IMR-90 (cell line): ENCODE measurements around the gene ROR2. TPM values are rescaled to one million over a fixed set of nuclear protein-coding genes. Genes with fewer than 3 reads are reported as not detected.

Source experiments
- ATAC-seq: fragments of 200-7000 bp; cut with Tn5 transposase; 2 replicates; pipeline ENCODE4 v1.9.1; 2020; ENCODE audit warnings: low read depth, mild to moderate bottlenecking, moderate library complexity
- BruUV-seq: library from RNA; stranded (reverse); fragments of 400-500 nt; replicated peaks from 2 replicates; lab custom pipeline; 2021; lab: Mats Ljungman, UMichigan
- CTCF ChIA-PET: fragments of 300-600 bp; formaldehyde crosslinking; extraction: SDS; loops from one replicate; lab custom pipeline; 2021; ENCODE audit warnings: antibody characterized with exemption; lab: Yijun Ruan, JAX
- POLR2A ChIA-PET: fragments of 300-600 bp; sonication (Branson Sonifier 250); formaldehyde crosslinking; loops from one replicate; lab custom pipeline; 2022; ENCODE audit warnings: antibody characterized with exemption; ENCODE audit not compliant: unreplicated experiment; lab: Charles Lee
- DNase-seq: peaks from one replicate; pipeline ENCODE4 v3.0.0; 2013
- H2AFZ ChIP-seq: replicated peaks from 2 replicates; pipeline ENCODE3; 2013; ENCODE audit warnings: low read length, mild to moderate bottlenecking; ENCODE audit not compliant: poor library complexity
- H2AK5ac ChIP-seq: 2 replicates; pipeline ENCODE4 v1.6.1; 2013; ENCODE audit warnings: low read depth, low read length, inconsistent platforms
- H2AK9ac ChIP-seq: replicated peaks from 2 replicates; pipeline ENCODE3; 2013; ENCODE audit warnings: mild to moderate bottlenecking, low read depth, low read length, moderate library complexity; ENCODE audit not compliant: poor library complexity
- H2BK120ac ChIP-seq: 2 replicates; pipeline ENCODE4 v1.6.1; 2013; ENCODE audit warnings: low read depth, low read length, inconsistent platforms
- H2BK15ac ChIP-seq: 3 replicates; pipeline ENCODE4 v1.6.1; 2013; ENCODE audit warnings: low read depth, low read length, inconsistent platforms
- H2BK20ac ChIP-seq: 2 replicates; pipeline ENCODE4 v1.6.1; 2013; ENCODE audit warnings: low read depth, mild to moderate bottlenecking, inconsistent platforms, low read length, moderate library complexity
- H2BK5ac ChIP-seq: 2 replicates; pipeline ENCODE4 v1.6.1; 2013; ENCODE audit warnings: mild to moderate bottlenecking, low read depth, low read length, inconsistent platforms; ENCODE audit not compliant: poor library complexity, severe bottlenecking
- H3K14ac ChIP-seq: replicated peaks from 2 replicates; pipeline ENCODE4 v1.6.1; 2013; ENCODE audit warnings: low read depth, low read length, inconsistent platforms
- H3K18ac ChIP-seq: 2 replicates; pipeline ENCODE4 v1.6.1; 2013; ENCODE audit warnings: low read depth, low read length, control low read depth
- H3K23ac ChIP-seq: 2 replicates; pipeline ENCODE4 v1.6.1; 2013; ENCODE audit warnings: low read depth, low read length, inconsistent platforms
- H3K27ac ChIP-seq: 2 replicates; pipeline ENCODE4 v1.5.1; 2013; ENCODE audit warnings: mild to moderate bottlenecking, control low read depth, low read length; ENCODE audit not compliant: insufficient read depth
- H3K27me3 ChIP-seq: 2 replicates; pipeline ENCODE4 v1.6.1; 2013; ENCODE audit warnings: low read length; ENCODE audit not compliant: control insufficient read depth, insufficient read depth
- H3K36me3 ChIP-seq: 2 replicates; pipeline ENCODE4 v1.6.1; 2013; ENCODE audit warnings: low read length, mixed read lengths; ENCODE audit not compliant: control insufficient read depth, insufficient read depth
- H3K4ac ChIP-seq: 2 replicates; pipeline ENCODE4 v1.6.1; 2013; ENCODE audit warnings: low read depth, low read length, inconsistent platforms
- H3K4me1 ChIP-seq: 2 replicates; pipeline ENCODE4 v1.6.1; 2013; ENCODE audit warnings: low read length, mixed read lengths; ENCODE audit not compliant: control insufficient read depth, insufficient read depth
- H3K4me2 ChIP-seq: 2 replicates; pipeline ENCODE4 v1.6.1; 2013; ENCODE audit warnings: low read depth, mild to moderate bottlenecking, control low read depth, low read length, moderate library complexity
- H3K4me3 ChIP-seq: 2 replicates; pipeline ENCODE4 v1.5.1; 2013; ENCODE audit warnings: low read depth, mild to moderate bottlenecking, control low read depth, low read length, moderate library complexity; ENCODE audit not compliant: insufficient read depth
- H3K56ac ChIP-seq: 2 replicates; pipeline ENCODE4 v1.6.1; 2013; ENCODE audit warnings: low read length, inconsistent platforms; ENCODE audit not compliant: insufficient read depth; ENCODE audit errors: extremely low read depth
- H3K79me1 ChIP-seq, 2 experiments: 2 replicates each; pipeline ENCODE4 v1.6.1; 2013; ENCODE audit warnings: low read length in 2 of 2, inconsistent platforms in 1 of 2, low read depth in 1 of 2
- H3K9ac ChIP-seq: 2 replicates; pipeline ENCODE4 v1.6.1; 2013; ENCODE audit warnings: low read depth, low read length, control low read depth
- H3K9me1 ChIP-seq: 2 replicates; pipeline ENCODE4 v1.6.1; 2013; ENCODE audit warnings: low read length, inconsistent platforms; ENCODE audit not compliant: insufficient read depth
- H3K9me3 ChIP-seq: 2 replicates; pipeline ENCODE4 v1.6.1; 2013; ENCODE audit warnings: low read length; ENCODE audit not compliant: control insufficient read depth, insufficient read depth
- H4K20me1 ChIP-seq: 2 replicates; pipeline ENCODE4 v1.6.1; 2013; ENCODE audit warnings: low read length, inconsistent platforms; ENCODE audit not compliant: insufficient read depth
- H4K5ac ChIP-seq: 2 replicates; pipeline ENCODE4 v1.6.1; 2013; ENCODE audit warnings: mild to moderate bottlenecking, low read depth, low read length, control low read depth
- H4K8ac ChIP-seq, 2 experiments: 2 replicates each; pipeline ENCODE4 v1.6.1; 2013; ENCODE audit warnings: low read depth in 2 of 2, low read length in 2 of 2, control low read depth in 1 of 2, inconsistent platforms in 1 of 2
- H4K91ac ChIP-seq: 2 replicates; pipeline ENCODE4 v1.6.1; 2013; ENCODE audit warnings: low read depth, low read length, inconsistent platforms; ENCODE audit not compliant: insufficient read depth
- NFE2L2 ChIP-seq: fragments of 150-350 bp; IDR thresholded peaks from 2 replicates; pipeline ENCODE4 v1.6.1; 2016; ENCODE audit warnings: low read depth, mild to moderate bottlenecking, low read length
- WGBS, 2 experiments: methylation state at CpG; one replicate each; pipeline versions ENCODE4 v1.1.5 to v1.1.7; 2013; ENCODE audit warnings: missing lambda C conversion rate in 2 of 2; ENCODE audit not compliant: insufficient read length in 1 of 2; ENCODE audit errors: extremely low coverage in 2 of 2; 5-methylcytosine and 5-hydroxymethylcytosine counted together
- dilution Hi-C: fragments of 300-500 bp; cut with HindIII; formaldehyde crosslinking; loops from one replicate; pipeline ENCODE4 v1.14.3; 2018; ENCODE audit warnings: low sequenced_read_pairs; ENCODE audit not compliant: unreplicated experiment
- in situ Hi-C: fragments of 300-500 bp; cut with MboI; formaldehyde crosslinking; loops from 3 replicates; pipeline ENCODE4 v1.14.3; 2019; ENCODE audit warnings: low sequenced_read_pairs, inconsistent platforms, mixed read lengths
- intact Hi-C: fragments of 100-400 bp; cut with micrococcal nuclease; formaldehyde crosslinking; loops from 2 replicates; pipeline ENCODE4 v1.10.0; 2022
- polyA plus RNA-seq, 3 experiments: library from polyadenylated mRNA; depleted of rRNA; stranded (reverse); fragments of >200 nt; gene quantifications; 2 replicates each; pipeline ENCODE4 v1.2.3, GENCODE V29; 2012; ENCODE audit warnings: low replicate concordance in 1 of 3
- total RNA-seq: library from RNA; depleted of rRNA; stranded (reverse); fragments of >200 nt; gene quantifications from 2 replicates; pipeline ENCODE4 v1.2.3, GENCODE V29; 2012

The ROR2 gene
- total and polyA plus RNA-seq, 2 of the 4 experiments (the other 2 are of a cell fraction): 2.3 to 4.8 TPM

DNA sequence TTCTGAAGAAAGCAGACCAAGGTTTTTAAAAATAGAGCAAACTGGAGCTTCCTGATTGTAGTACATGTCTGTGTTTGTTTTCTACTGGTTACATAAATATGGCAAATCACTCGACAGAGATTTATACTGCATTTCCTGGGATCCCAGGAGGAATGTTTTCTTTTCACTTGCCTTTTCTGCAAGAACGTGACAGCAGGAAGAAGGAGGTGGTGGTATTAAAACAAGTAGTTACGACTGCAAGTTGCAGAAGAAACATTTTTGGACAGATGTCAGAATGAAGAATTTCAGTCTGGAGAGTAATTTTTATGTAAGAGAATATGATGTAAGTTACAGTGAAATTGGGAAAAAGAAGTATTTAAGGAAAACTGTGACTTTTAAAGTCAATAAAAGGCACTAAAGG, 272.7 kb downstream of the ROR2 start:
- ATAC-seq: no peak

More for the DNA sequence above, 272.7 kb downstream of the ROR2 start:
- Histone ChIP-seq H3K4me1 (peaks cover 7% of the 10 kb centered on the region), H3K9ac (no peak overlapping the region), H3K4ac (no peak overlapping the region), H2BK20ac (no peak overlapping the region), H3K4me2 (no peak overlapping the region; the same call in 1 of the 2 replicates), H2BK5ac (no peak overlapping the region), H4K8ac (no peak overlapping the region), H2AK5ac (no peak overlapping the region), H3K14ac (no peak overlapping the region), H4K91ac (no peak overlapping the region), H3K36me3 (no peaks in the 10 kb centered on the region), H4K20me1 (no peaks in the 10 kb centered on the region), H3K9me1 (no peaks in the 10 kb centered on the region), H2BK120ac (no peak overlapping the region), H3K18ac (no peak overlapping the region), H2AFZ (no peak overlapping the region), H3K4me3 (no peak overlapping the region), H4K5ac (no peak overlapping the region), H3K27ac (no peak overlapping the region), H3K79me1 (no peaks in the 10 kb centered on the region), H2BK15ac (no peak overlapping the region), H3K23ac (no peak overlapping the region), H3K9me3 (no peaks in the 10 kb centered on the region), H3K56ac (no peak overlapping the region), H2AK9ac (no peak overlapping the region), H3K27me3 (no peaks in the 10 kb centered on the region)
- CTCF ChIA-PET: no interaction called here
- WGBS, 2 experiments: 30% methylated on average over 2 of the region's 3 CpGs; no CpG with 5 or more reads in 1 of the 2 experiments
- no peak for DNase-seq
- dilution Hi-C loops (no loop called here), in situ Hi-C loops (no loop called here), intact Hi-C loops (loop anchor here (5.0 kb wide), 1 partner anchor 50 kb away; no protein-coding TSS in a partner anchor)
- POLR2A ChIA-PET: no interaction called here
- BruUV-seq: no TSS peak
- no peak for TF ChIP-seq NFE2L2
